H1 (cell line): ENCODE measurements around the gene DNLZ. TPM values are rescaled to one million over a fixed set of nuclear protein-coding genes. Genes with fewer than 3 reads are reported as not detected.

ENCODE experiments used
- CTCF ChIA-PET: fragments of 300-600 bp; sonication (Branson Sonifier 250); formaldehyde crosslinking; loops from one replicate; lab custom pipeline; 2021; ENCODE audit not compliant: partially characterized antibody; lab: Charles Lee
- POLR2A ChIA-PET: fragments of 300-600 bp; sonication (Branson Sonifier 250); formaldehyde crosslinking; loops from one replicate; lab custom pipeline; 2021; ENCODE audit warnings: inconsistent platforms; ENCODE audit not compliant: partially characterized antibody; lab: Charles Lee
- DNase-seq, 2 experiments: peaks; one replicate each; pipeline versions ENCODE4 v3.0.0 to v3.0.0-alpha.2; 2010 to 2022; ENCODE audit warnings: low spot score in 2 of 2, low read depth in 1 of 2, mixed read lengths in 1 of 2
- FAIRE-seq: peaks from 2 replicates; lab custom pipeline; 2011; peaks lifted over from hg19 to GRCh38; lab: Jason Lieb, UNC
- H2AFZ ChIP-seq: 2 replicates; pipeline ENCODE4 v1.8.1; 2012; ENCODE audit warnings: low read length, inconsistent platforms
- H2AK5ac ChIP-seq: 2 replicates; pipeline ENCODE4 v1.6.1; 2013; ENCODE audit warnings: low read depth, low read length
- H2BK120ac ChIP-seq: replicated peaks from 2 replicates; pipeline ENCODE3; 2013; ENCODE audit warnings: low read depth, low read length, inconsistent platforms
- H2BK12ac ChIP-seq: 2 replicates; pipeline ENCODE4 v1.6.1; 2013; ENCODE audit warnings: low read depth, low read length
- H2BK15ac ChIP-seq: 2 replicates; pipeline ENCODE4 v1.6.1; 2013; ENCODE audit warnings: low read length
- H2BK20ac ChIP-seq: 2 replicates; pipeline ENCODE4 v1.6.1; 2013; ENCODE audit warnings: low read length
- H2BK5ac ChIP-seq: 2 replicates; pipeline ENCODE4 v1.6.1; 2013; ENCODE audit warnings: low read depth, low read length
- H3K14ac ChIP-seq: 2 replicates; pipeline ENCODE4 v1.6.1; 2013; ENCODE audit warnings: inconsistent platforms; ENCODE audit not compliant: insufficient read length
- H3K18ac ChIP-seq: 2 replicates; pipeline ENCODE4 v1.6.1; 2013; ENCODE audit warnings: low read length; ENCODE audit errors: extremely low read depth
- H3K23ac ChIP-seq: 2 replicates; pipeline ENCODE4 v1.6.1; 2013; ENCODE audit warnings: inconsistent platforms; ENCODE audit not compliant: insufficient read length
- H3K23me2 ChIP-seq: 2 replicates; pipeline ENCODE4 v1.6.1; 2013; ENCODE audit warnings: low read depth, low read length
- H3K27ac ChIP-seq: 2 replicates; pipeline ENCODE4 v1.6.1; 2011; ENCODE audit warnings: low read depth, low read length, inconsistent platforms
- H3K27me3 ChIP-seq, 4 experiments: replicated peaks in 1 of 4; 1 replicate in 1 of 4; 2 replicates in 3 of 4; pipeline versions ENCODE4 v1.6.1 to v1.8.1; 2011 to 2013; ENCODE audit warnings: low read length in 3 of 4, mild to moderate bottlenecking in 3 of 4, inconsistent platforms in 2 of 4, mixed read lengths in 2 of 4, moderate library complexity in 1 of 4; ENCODE audit not compliant: control insufficient read depth in 3 of 4, insufficient read depth in 3 of 4; ENCODE audit errors: extremely low read depth in 1 of 4
- H3K36me3 ChIP-seq, 4 experiments: 2 replicates each; pipeline versions ENCODE4 v1.6.1 to v1.8.1; 2011 to 2013; ENCODE audit warnings: mild to moderate bottlenecking in 4 of 4, low read length in 3 of 4, moderate library complexity in 2 of 4, control low read depth in 1 of 4, inconsistent platforms in 1 of 4; ENCODE audit not compliant: insufficient read depth in 4 of 4, control insufficient read depth in 2 of 4
- H3K4ac ChIP-seq: replicated peaks from 2 replicates; pipeline ENCODE3; 2013; ENCODE audit warnings: low read length, low read depth, mixed read lengths, inconsistent platforms; ENCODE audit not compliant: insufficient read length
- H3K4me1 ChIP-seq, 4 experiments: replicated peaks in 1 of 4; 1 replicate in 1 of 4; 2 replicates in 3 of 4; pipeline versions ENCODE4 v1.6.1 to v1.8.1; 2011 to 2013; ENCODE audit warnings: low read length in 3 of 4, inconsistent platforms in 2 of 4, mixed read lengths in 1 of 4; ENCODE audit not compliant: insufficient read depth in 4 of 4, control insufficient read depth in 3 of 4
- H3K4me2 ChIP-seq, 2 experiments: 2 replicates each; pipeline versions ENCODE4 v1.6.1 to v1.8.1; 2011 to 2013; ENCODE audit warnings: low read depth in 2 of 2, low read length in 2 of 2, control low read depth in 1 of 2, inconsistent platforms in 1 of 2, mild to moderate bottlenecking in 1 of 2; ENCODE audit not compliant: insufficient read depth in 1 of 2
- H3K4me3 ChIP-seq, 4 experiments: fragments of 200-600, 300-600 bp in 1 of 4; sonication (generic), shearing (Covaris generic), sonication (Bioruptor Twin) in 1 of 4; 2 replicates each; pipeline versions ENCODE4 v1.5.1 to v1.8.1; 2011 to 2016; ENCODE audit warnings: low read length in 4 of 4, low read depth in 3 of 4, control low read depth in 2 of 4, inconsistent platforms in 2 of 4, mild to moderate bottlenecking in 2 of 4, mixed read lengths in 1 of 4, moderate library complexity in 1 of 4; ENCODE audit not compliant: insufficient read depth in 2 of 4; ENCODE audit errors: extremely low read depth in 1 of 4
- H3K56ac ChIP-seq: replicated peaks from 2 replicates; pipeline ENCODE3; 2013; ENCODE audit warnings: low read depth, mild to moderate bottlenecking, mixed read lengths, low read length, inconsistent platforms; ENCODE audit not compliant: insufficient read length
- H3K79me1 ChIP-seq: 2 replicates; pipeline ENCODE4 v1.6.1; 2013; ENCODE audit warnings: low read depth, low read length, control low read depth
- H3K79me2 ChIP-seq, 2 experiments: 2 replicates each; pipeline versions ENCODE4 v1.6.1 to v1.8.1; 2012 to 2013; ENCODE audit warnings: low read length in 2 of 2, mild to moderate bottlenecking in 2 of 2, inconsistent platforms in 1 of 2; ENCODE audit not compliant: insufficient read depth in 2 of 2, control insufficient read depth in 1 of 2
- H3K9ac ChIP-seq, 4 experiments: replicated peaks in 1 of 4; 1 replicate in 1 of 4; 2 replicates in 3 of 4; pipeline versions ENCODE4 v1.6.1 to v1.8.1; 2011 to 2013; ENCODE audit warnings: low read depth in 3 of 4, low read length in 3 of 4, control low read depth in 2 of 4, mild to moderate bottlenecking in 2 of 4, moderate library complexity in 2 of 4, inconsistent platforms in 1 of 4; ENCODE audit errors: extremely low read depth in 1 of 4
- H3K9me3 ChIP-seq, 2 experiments: 2 replicates each; pipeline versions ENCODE4 v1.6.1 to v1.8.1; 2012 to 2013; ENCODE audit warnings: mild to moderate bottlenecking in 2 of 2, moderate library complexity in 2 of 2, control low read depth in 1 of 2, inconsistent platforms in 1 of 2, low read depth in 1 of 2, low read length in 1 of 2, mixed read lengths in 1 of 2; ENCODE audit not compliant: insufficient read depth in 2 of 2
- H4K20me1 ChIP-seq, 2 experiments: replicated peaks in 1 of 2; 2 replicates each; pipeline versions ENCODE3 to v1.8.1; 2011 to 2013; ENCODE audit warnings: inconsistent platforms in 2 of 2, low read length in 2 of 2, mild to moderate bottlenecking in 1 of 2; ENCODE audit not compliant: insufficient read depth in 2 of 2, control insufficient read depth in 1 of 2
- H4K5ac ChIP-seq: 2 replicates; pipeline ENCODE4 v1.6.1; 2013; ENCODE audit warnings: low read length, low read depth, mixed read lengths, inconsistent platforms; ENCODE audit not compliant: insufficient read length
- H4K8ac ChIP-seq: 2 replicates; pipeline ENCODE4 v1.8.0; 2013; ENCODE audit warnings: mild to moderate bottlenecking, moderate library complexity, low read length, inconsistent platforms; ENCODE audit not compliant: insufficient read depth; ENCODE audit errors: extremely low read depth
- H4K91ac ChIP-seq: replicated peaks from 2 replicates; pipeline ENCODE3; 2013; ENCODE audit warnings: low read length, mixed read lengths, inconsistent platforms; ENCODE audit not compliant: insufficient read length
- GABPA ChIP-seq: IDR thresholded peaks from 2 replicates; pipeline ENCODE4 v1.6.1; 2011; ENCODE audit warnings: mild to moderate bottlenecking, low read length, moderate library complexity, borderline replicate concordance; ENCODE audit not compliant: insufficient read depth
- JUN ChIP-seq: IDR thresholded peaks from 2 replicates; pipeline ENCODE4 v1.6.1; 2011; ENCODE audit warnings: low read depth, mild to moderate bottlenecking, improper control_type of control experiment, low read length
- RAD21 ChIP-seq, 2 experiments: IDR thresholded peaks in 1 of 2; conservative IDR thresholded peaks in 1 of 2; 2 replicates each; pipeline ENCODE4 v1.6.1; 2011; ENCODE audit warnings: low read depth in 2 of 2, low read length in 2 of 2, improper control_type of control experiment in 1 of 2, inconsistent platforms in 1 of 2, mild to moderate bottlenecking in 1 of 2, moderate library complexity in 1 of 2
- YY1 ChIP-seq: IDR thresholded peaks from 2 replicates; pipeline ENCODE4 v1.6.1; 2011; ENCODE audit warnings: low read depth, mild to moderate bottlenecking, low read length
- WGBS, 2 experiments: shearing (Covaris generic) in 1 of 2; methylation state at CpG; one replicate each; pipeline versions ENCODE4 v1.1.6 to v1.1.7; 2013 to 2015; ENCODE audit warnings: low lambda C conversion rate in 2 of 2, mixed read lengths in 2 of 2, inconsistent platforms in 1 of 2, low coverage in 1 of 2, missing lambda C conversion rate in 1 of 2; ENCODE audit not compliant: insufficient replicate concordance in 2 of 2, insufficient coverage in 1 of 2, insufficient read length in 1 of 2; ENCODE audit errors: extremely low coverage in 1 of 2, missing lambda C conversion rate in 1 of 2; 5-methylcytosine and 5-hydroxymethylcytosine counted together
- polyA plus RNA-seq, 7 experiments: library from polyadenylated mRNA; depleted of rRNA in 3 of 7; stranded (reverse) in 5 of 7; unstranded in 2 of 7; fragments of >200 nt in 5 of 7; fragments of 200-250 nt in 2 of 7; gene quantifications; 1 replicate in 5 of 7; 2 replicates in 1 of 7; 4 replicates in 1 of 7; pipeline versions ENCODE4 v1.2.1 to v1.2.3, GENCODE V29; 2011 to 2013; ENCODE audit warnings: missing spikeins in 2 of 7, mixed read lengths in 2 of 7
- total RNA-seq: library from RNA; stranded (reverse); fragmentation: NEBNext Ultra II Directional; extraction: Animal tissue kit (Norgen Biotek cat#: 25700); gene quantifications from 2 replicates; pipeline ENCODE4 v1.2.1, GENCODE V29; 2021
- TF ChIP-seq, protein P1 (sequence below), 3 experiments: IDR thresholded peaks; 1 replicate in 2 of 3; 2 replicates in 1 of 3; pipeline versions ENCODE4 v1.5.1 to v1.6.1; 2011; ENCODE audit warnings: low read length in 3 of 3, mild to moderate bottlenecking in 3 of 3, inconsistent platforms in 2 of 3, low read depth in 1 of 3, moderate library complexity in 1 of 3; ENCODE audit not compliant: insufficient read depth in 1 of 3; ENCODE audit errors: control extremely low read depth in 1 of 3

DNLZ gene
- total and polyA plus RNA-seq, 2 of the 8 experiments (the other 6 are each of a cell fraction or from before 2014, with no cell fraction given) = 11.6 to 17.9 TPM

GRCh38 chr9:136339173-136339957 is 24.2 kb downstream of the DNLZ start:
- 57% methylated on average over 24 of the region's 32 CpGs; no CpG with 5 or more reads in 1 of the 2 experiments for WGBS, 2 experiments
- Histone ChIP-seq H3K23ac (no peak overlapping the region), H3K4ac (no peak overlapping the region), H2AK5ac (no peak overlapping the region), H4K91ac (no peak overlapping the region), H2BK12ac (no peak overlapping the region), H3K4me3 (no peak overlapping the region), H3K79me2 (no peaks in the 10 kb centered on the region), H4K20me1 (no peaks in the 10 kb centered on the region), H2BK5ac (no peak overlapping the region), H3K18ac (no peak overlapping the region; the same call in 1 of the 2 replicates), H3K27me3 (no peaks in the 10 kb centered on the region), H4K5ac (no peak overlapping the region), H2BK120ac (no peak overlapping the region), H3K56ac (no peak overlapping the region), H3K14ac (no peak overlapping the region), H3K36me3 (peaks cover 0 to 4% (median 0%) of the 10 kb centered on the region in 4 experiments; a peak in 2 of 8 replicates), H3K9me3 (no peaks in the 10 kb centered on the region), H3K27ac (no peak overlapping the region), H3K79me1 (no peaks in the 10 kb centered on the region), H2BK20ac (no peak overlapping the region), H2BK15ac (no peak overlapping the region), H3K4me2 (no peak overlapping the region), H3K9ac (no peak overlapping the region), H3K4me1 (peaks cover 0 to 9% (median 8%) of the 10 kb centered on the region in 4 experiments; a peak in 6 of 7 replicates), H3K23me2 (peaks cover under 1% of the 10 kb centered on the region; the same call in 1 of the 2 replicates), H4K8ac (no peak overlapping the region), H2AFZ (no peak overlapping the region)
- peak in 1 of 2 experiments; percentile 89 for DNase-seq
- CTCF ChIA-PET = interaction anchor here (0.7 to 1.9 kb wide), 11 partner anchors 9 to 133 kb away, joined by 3 to 15 read pairs (median 4); partner anchors contain the start of gene DNLZ
- no peak for FAIRE-seq
- TF ChIP-seq GABPA = peak; percentile 84; the same call in 1 of the 2 replicates
- peak; percentile 76 to 82 for TF ChIP-seq RAD21 (IDR thresholded peaks at IDR 0.05 in 1 of 2, conservative IDR thresholded peaks at IDR 0.05 in 1 of 2; ENCODE audit: low read depth in 2 of 2, low read length in 2 of 2)
- TF ChIP-seq, protein P1, sequence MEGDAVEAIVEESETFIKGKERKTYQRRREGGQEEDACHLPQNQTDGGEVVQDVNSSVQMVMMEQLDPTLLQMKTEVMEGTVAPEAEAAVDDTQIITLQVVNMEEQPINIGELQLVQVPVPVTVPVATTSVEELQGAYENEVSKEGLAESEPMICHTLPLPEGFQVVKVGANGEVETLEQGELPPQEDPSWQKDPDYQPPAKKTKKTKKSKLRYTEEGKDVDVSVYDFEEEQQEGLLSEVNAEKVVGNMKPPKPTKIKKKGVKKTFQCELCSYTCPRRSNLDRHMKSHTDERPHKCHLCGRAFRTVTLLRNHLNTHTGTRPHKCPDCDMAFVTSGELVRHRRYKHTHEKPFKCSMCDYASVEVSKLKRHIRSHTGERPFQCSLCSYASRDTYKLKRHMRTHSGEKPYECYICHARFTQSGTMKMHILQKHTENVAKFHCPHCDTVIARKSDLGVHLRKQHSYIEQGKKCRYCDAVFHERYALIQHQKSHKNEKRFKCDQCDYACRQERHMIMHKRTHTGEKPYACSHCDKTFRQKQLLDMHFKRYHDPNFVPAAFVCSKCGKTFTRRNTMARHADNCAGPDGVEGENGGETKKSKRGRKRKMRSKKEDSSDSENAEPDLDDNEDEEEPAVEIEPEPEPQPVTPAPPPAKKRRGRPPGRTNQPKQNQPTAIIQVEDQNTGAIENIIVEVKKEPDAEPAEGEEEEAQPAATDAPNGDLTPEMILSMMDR (IDR thresholded peaks at IDR 0.05; ENCODE audit: control extremely low read depth in 1 of 3, insufficient read depth in 1 of 3, low read depth in 1 of 3, low read length in 3 of 3) = peak in 2 of 3 experiments; percentile 93 to 96; a peak in 3 of 4 replicates
- TF ChIP-seq JUN = no peak
- TF ChIP-seq YY1 = 0 out of 2 replicates have a peak, but pooled peaks have one; percentile 57
- POLR2A ChIA-PET = interaction anchor here (1.3 to 1.4 kb wide), 2 partner anchors 27 to 66 kb away, joined by 3 to 4 read pairs; no protein-coding TSS in a partner anchor
